Neural progenitor cell (in vitro differentiated cells): Measurements from ENCODE around the gene CDR2L.

Source experiments
- EZH2phosphoT487 ChIP-seq: fragments of 200-600 bp; sonication (generic); IDR thresholded peaks from 2 replicates; pipeline ENCODE4 v1.6.1; 2017; ENCODE audit warnings: antibody characterized with exemption
- TF ChIP-seq, protein P1 (sequence below): fragments of 200-600 bp; sonication (generic); IDR thresholded peaks from 2 replicates; pipeline ENCODE4 v1.5.1; 2017; ENCODE audit warnings: antibody characterized with exemption, mild to moderate bottlenecking

DNA sequence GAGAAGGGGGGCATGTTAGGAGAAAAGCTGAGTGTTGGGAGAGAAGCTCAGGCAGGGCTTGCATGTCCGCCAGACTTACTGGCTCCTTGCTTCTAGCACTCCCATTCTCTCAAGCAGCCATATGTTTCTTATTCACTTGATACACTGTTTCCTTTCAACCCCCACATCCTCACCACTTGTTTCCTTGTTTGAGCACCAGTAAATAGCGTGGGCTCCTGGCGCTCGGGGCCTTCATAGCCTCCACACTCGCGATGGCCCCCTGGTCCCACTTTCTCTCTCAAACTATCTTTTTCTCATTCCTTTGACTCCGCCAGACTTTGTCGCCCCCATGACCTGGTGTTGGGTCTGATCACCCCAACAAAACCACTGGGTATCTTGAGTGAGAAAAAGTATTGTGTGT is 42.7 kb downstream of the CDR2L start:
- TF ChIP-seq, protein P1, sequence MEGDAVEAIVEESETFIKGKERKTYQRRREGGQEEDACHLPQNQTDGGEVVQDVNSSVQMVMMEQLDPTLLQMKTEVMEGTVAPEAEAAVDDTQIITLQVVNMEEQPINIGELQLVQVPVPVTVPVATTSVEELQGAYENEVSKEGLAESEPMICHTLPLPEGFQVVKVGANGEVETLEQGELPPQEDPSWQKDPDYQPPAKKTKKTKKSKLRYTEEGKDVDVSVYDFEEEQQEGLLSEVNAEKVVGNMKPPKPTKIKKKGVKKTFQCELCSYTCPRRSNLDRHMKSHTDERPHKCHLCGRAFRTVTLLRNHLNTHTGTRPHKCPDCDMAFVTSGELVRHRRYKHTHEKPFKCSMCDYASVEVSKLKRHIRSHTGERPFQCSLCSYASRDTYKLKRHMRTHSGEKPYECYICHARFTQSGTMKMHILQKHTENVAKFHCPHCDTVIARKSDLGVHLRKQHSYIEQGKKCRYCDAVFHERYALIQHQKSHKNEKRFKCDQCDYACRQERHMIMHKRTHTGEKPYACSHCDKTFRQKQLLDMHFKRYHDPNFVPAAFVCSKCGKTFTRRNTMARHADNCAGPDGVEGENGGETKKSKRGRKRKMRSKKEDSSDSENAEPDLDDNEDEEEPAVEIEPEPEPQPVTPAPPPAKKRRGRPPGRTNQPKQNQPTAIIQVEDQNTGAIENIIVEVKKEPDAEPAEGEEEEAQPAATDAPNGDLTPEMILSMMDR, result no peak
- TF ChIP-seq EZH2phosphoT487, result no peak
